GM19023 (cell line): Measurements from ENCODE around the gene LAMTOR4.
"Not testable (repeated sequence)": the region's sequence is repeated elsewhere in the genome, so short reads cannot be mapped to it uniquely, and the experiment has no call there.

ENCODE experiments used
- ATAC-seq: cut with Tn5 transposase; IDR thresholded peaks from one replicate; pipeline ENCODE4 v1.9.1; 2021; ENCODE audit warnings: mild to moderate bottlenecking, moderate library complexity; ENCODE audit not compliant: unreplicated experiment

The LAMTOR4 gene

GRCh38 chr7:100122067-100122466, 26.7 kb upstream of the LAMTOR4 start:
- ATAC-seq, result no peak

DNA sequence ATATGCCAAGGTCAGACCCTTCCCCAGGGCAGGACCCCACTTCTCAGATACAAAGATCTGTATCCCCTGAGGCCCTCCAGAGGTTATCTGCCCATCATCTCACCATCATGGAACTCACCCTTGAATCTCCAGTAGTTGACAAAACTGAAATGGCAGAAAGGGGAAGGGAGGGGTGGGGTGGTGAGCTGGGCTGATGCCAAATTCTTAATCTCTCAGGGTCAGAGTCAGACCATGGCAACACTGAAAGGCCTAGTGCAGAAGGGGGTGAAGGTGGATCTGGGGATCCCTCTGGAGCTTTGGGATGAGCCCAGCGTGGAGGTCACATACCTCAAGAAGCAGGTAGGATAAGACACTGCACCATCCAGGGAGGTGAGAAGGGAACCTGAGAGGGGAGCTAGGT, 26.1 kb upstream of the LAMTOR4 start:
- no peak for ATAC-seq

DNA sequence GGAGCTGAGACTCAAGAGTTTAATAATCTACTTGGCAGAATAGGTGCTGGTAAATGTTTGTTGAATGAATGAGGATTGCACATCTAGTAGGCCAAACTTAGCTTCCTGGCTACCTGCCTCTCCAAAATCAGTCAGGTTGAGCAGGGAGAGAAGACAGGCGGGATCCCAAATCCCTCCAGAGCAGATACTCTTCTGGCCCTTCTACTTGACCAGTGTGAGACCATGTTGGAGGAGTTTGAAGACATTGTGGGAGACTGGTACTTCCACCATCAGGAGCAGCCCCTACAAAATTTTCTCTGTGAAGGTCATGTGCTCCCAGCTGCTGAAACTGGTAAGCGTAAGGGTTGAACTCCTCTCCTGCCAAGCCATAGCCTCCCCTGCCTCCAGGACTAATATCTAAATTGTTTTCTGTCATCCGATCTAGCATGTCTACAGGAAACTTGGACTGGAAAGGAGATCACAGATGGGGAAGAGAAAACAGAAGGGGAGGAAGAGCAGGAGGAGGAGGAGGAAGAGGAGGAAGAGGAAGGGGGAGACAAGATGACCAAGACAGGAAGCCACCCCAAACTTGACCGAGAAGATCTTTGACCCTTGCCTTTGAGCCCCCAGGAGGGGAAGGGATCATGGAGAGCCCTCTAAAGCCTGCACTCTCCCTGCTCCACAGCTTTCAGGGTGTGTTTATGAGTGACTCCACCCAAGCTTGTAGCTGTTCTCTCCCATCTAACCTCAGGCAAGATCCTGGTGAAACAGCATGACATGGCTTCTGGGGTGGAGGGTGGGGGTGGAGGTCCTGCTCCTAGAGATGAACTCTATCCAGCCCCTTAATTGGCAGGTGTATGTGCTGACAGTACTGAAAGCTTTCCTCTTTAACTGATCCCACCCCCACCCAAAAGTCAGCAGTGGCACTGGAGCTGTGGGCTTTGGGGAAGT, 24.2 kb upstream of the LAMTOR4 start:
- no peak for ATAC-seq

GRCh38 chr7:100126239-100126930, 22.3 kb upstream of the LAMTOR4 start:
- ATAC-seq, result peak; percentile 30

- ATAC-seq, result peak; percentile 69
Observed at GRCh38 chr7:100126931-100127865, 21.5 kb upstream of the LAMTOR4 start, which contains the start of gene MBLAC1. MBLAC1 (plus strand) TSS chr7:100126967; CDS start chr7:100127396, 429 bp downstream.

DNA sequence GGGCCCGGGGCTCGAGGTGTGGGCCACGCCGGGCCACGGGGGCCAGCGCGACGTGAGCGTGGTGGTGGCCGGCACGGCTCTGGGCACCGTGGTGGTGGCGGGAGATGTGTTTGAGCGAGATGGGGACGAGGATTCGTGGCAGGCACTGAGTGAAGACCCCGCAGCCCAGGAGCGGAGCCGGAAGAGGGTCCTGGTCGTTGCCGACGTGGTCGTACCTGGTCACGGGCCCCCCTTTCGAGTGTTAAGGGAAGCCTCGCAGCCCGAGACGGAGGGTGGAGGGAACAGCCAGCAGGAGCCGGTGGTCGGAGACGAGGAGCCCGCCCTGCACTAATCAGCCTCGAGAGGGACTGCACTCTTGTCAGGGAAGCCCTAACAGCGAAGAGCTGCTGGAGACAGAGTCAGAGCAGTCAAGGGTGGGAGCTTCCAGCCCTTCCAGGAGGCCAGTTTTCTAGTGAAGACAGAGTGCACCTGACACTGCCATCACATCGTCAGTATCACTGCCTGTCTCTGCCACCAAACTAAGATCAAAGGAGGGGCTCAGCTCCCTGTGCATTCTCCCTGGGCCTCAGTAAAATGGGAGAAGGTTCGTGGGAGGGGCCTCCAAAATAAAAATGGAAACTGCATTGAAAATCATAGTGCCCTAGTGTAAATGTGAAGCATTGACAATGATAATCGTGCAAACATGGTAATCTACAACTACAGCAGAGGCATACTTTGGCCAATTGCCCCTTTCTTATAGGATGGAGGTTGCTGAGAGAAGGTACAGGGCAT, 20.7 kb upstream of the LAMTOR4 start:
- no peak for ATAC-seq

GRCh38 chr7:100128637-100128963, 20.1 kb upstream of the LAMTOR4 start:
- ATAC-seq, result no peak

DNA sequence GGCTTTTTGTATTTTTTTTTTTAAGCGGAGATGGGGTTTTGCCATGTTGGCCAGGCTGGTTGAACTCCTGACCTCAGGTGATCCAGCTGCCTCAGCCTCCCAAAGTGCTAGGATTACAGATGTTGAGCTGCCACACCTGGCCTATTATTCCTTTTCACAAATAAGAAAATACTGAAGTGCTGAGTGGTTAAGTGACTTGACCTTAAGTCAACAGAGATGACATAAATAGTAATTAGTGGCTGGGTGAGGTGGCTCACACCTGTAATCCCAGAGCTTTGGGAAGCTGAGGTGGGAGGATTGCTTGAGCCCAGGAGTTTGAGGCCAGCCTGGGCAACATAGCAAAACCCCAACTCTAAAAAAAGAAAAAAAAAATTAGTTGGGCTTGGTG, 18.5 kb upstream of the LAMTOR4 start:
- not testable (repeated sequence) for ATAC-seq

- ATAC-seq, result no peak
Observed at GRCh38 chr7:100130608-100131453, 17.9 kb upstream of the LAMTOR4 start.

- no peak for ATAC-seq
Observed at GRCh38 chr7:100132126-100132525, 16.6 kb upstream of the LAMTOR4 start.

GRCh38 chr7:100132697-100133151, 16.0 kb upstream of the LAMTOR4 start:
- ATAC-seq, result no peak

DNA sequence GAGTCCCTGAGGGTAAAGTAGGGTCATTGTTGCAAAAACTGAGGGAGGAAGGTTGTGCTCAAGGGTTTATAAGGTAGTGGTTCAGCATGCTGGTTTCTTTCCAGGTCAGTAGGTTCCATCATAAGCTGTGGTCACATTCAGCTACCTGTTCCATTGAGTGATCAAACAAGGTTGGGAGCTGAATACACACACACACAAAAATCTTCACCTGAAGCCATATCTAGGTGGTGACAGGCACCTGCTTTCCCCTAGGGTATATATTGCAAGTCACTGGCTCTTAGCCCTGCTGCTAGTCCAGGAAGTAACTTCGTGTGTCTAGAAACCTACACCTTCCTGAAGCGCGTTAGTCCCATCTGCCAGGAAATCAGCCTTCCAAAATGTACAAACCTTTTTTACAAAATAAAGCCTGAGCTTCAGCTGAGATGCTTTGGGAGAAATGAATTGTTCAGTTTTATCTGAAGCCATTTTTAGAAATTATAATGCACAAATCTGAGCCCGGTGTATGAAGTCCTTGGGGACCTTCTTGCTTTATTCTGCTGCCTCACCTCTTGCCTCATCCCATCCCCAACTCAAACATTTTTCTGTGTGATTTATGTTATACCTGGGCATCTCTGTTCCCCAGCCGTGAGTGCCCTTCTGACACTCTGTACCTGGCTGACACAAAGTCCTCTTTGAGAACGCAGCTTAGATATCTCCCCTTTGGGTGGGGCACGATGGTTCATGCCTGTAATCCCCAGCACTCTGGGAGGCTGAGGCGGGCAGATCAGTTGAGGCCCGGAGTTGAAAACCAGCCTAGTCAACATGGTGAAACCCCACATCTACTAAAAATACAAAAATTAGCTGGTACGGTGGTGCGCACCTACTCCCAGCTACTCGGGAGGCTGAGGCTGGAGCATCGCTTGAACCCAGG, 10.6 kb upstream of the LAMTOR4 start:
- no peak for ATAC-seq

DNA sequence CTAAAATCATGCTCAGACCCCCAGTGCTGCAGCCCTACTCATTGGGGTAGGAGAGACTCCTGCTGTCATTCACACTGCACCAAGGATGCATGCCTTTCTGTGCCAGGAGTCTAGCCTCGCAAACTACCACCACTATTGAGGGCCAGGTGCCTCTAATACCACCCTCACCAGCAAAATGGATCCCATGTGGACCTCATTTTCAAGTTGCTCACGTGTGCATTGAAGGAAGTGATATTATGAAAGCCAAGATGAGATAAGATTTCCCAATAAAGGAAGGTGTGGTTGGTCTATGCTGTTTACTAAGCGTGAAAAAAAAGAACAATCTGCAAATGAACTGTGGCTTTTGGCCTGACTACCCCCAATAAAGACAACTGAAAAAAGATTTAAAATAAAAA, 7.2 kb upstream of the LAMTOR4 start:
- ATAC-seq, result no peak

GRCh38 chr7:100142461-100142860, 6.3 kb upstream of the LAMTOR4 start:
- no peak for ATAC-seq

GRCh38 chr7:100146350-100146749, 2.4 kb upstream of the LAMTOR4 start:
- ATAC-seq, result not testable (repeated sequence)

DNA sequence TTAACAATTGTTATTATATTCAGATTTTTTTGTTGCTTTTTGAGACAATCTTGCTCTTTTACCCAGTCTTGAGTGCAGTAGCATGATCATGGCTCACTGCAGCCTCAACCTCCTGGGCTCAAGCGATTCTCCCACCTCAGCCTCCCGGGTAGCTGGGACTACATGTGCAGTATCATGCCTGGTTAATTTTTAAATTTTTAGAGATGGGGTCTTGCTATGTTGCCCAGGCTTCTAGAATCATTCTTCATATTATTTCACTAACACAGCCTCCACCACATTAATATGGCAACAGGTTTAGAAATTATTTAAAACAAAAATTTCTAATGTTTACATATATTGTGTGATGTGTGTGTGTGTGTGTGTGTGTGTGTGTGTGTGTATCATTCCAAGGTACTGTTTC, 1.4 kb upstream of the LAMTOR4 start:
- no peak for ATAC-seq

DNA sequence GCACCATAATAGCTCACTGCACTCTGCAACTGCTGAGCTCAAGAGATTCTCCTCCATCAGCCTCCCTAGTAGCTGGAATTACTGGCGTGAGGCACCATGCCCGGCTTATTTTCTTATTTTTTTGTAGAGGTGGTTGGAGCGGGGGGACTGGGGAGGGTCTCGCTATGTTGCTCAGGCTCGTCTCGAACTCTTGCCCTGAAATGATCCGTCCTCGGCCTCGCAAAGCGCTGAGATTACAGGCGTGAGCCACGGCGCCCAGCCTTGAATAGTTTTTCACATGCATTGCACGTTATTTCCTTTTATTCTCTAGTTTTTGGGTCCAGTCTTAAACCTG, 526 bp upstream of the LAMTOR4 start:
- no peak for ATAC-seq

DNA sequence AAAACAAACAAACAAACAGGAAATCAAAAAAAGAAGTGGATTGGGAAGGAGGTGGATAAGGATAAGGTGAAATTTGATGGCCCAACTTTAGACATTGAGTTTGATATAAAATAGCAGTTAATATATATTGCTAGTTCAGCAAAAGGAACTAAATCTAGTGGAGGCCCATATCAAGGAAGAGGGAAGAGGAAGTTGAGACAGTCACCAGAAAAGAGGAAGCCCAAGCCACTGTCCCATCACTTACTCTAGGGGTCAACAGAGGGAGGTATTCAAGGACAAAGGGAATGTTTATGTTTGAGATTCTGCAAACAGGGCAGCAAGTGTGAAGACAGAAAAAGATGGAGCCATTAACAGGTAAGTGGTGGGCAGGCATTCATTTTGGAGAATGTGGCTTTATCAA, 3.7 kb downstream of the LAMTOR4 start:
- no peak for ATAC-seq
